WTC11 (cell line): Measurements from ENCODE around the gene IL24. TPM values are rescaled to one million over a fixed set of nuclear protein-coding genes. Genes with fewer than 3 reads are reported as not detected.

Source experiments
- ATAC-seq: fragments of 200-7000 bp; cut with Tn5 transposase; 2 replicates; pipeline ENCODE4 v1.10.0; 2021; ENCODE audit warnings: mild to moderate bottlenecking, moderate library complexity
- CTCF ChIA-PET: fragments of 300-600 bp; sonication (Branson Sonifier 250); formaldehyde crosslinking; loops from one replicate; lab custom pipeline; 2021; ENCODE audit warnings: antibody characterized with exemption; lab: Charles Lee
- POLR2A ChIA-PET: fragments of 350-600 bp; sonication (Branson Sonifier 250); formaldehyde crosslinking; loops from one replicate; lab custom pipeline; 2021; ENCODE audit warnings: antibody characterized with exemption; lab: Charles Lee
- DNase-seq: peaks from one replicate; pipeline ENCODE4 v3.0.0; 2021; ENCODE audit warnings: low spot score
- H3K27ac Mint-ChIP-seq: 2 replicates; pipeline ENCODE4 v1.8.0; 2021; ENCODE audit warnings: mixed read lengths
- H3K27me3 Mint-ChIP-seq: 2 replicates; pipeline ENCODE4 v1.8.0; 2021; ENCODE audit warnings: low read depth, mild to moderate bottlenecking, moderate library complexity, mixed read lengths
- H3K36me3 Mint-ChIP-seq: 2 replicates; pipeline ENCODE4 v1.8.0; 2021; ENCODE audit warnings: mixed read lengths
- H3K4me1 Mint-ChIP-seq: 2 replicates; pipeline ENCODE4 v1.8.0; 2022; ENCODE audit warnings: mixed read lengths
- H3K4me3 Mint-ChIP-seq: 2 replicates; pipeline ENCODE4 v1.8.0; 2021; ENCODE audit warnings: mild to moderate bottlenecking, moderate library complexity, mixed read lengths
- H3K9me3 Mint-ChIP-seq: 2 replicates; pipeline ENCODE4 v1.8.0; 2021; ENCODE audit warnings: mixed read lengths
- ATF1 ChIP-seq: sonication (generic); formaldehyde crosslinking; IDR thresholded peaks from 2 replicates; pipeline ENCODE4 v1.8.1; 2023; ENCODE audit warnings: mild to moderate bottlenecking, moderate library complexity, missing genetic modification reagents
- CREB1 ChIP-seq: sonication (generic); formaldehyde crosslinking; IDR thresholded peaks from 2 replicates; pipeline ENCODE4 v1.8.0; 2023; ENCODE audit warnings: mild to moderate bottlenecking, missing genetic modification reagents
- ESRRA ChIP-seq: sonication (generic); formaldehyde crosslinking; IDR thresholded peaks from 2 replicates; pipeline ENCODE4 v1.8.1; 2022; ENCODE audit warnings: mild to moderate bottlenecking, missing genetic modification reagents, borderline replicate concordance
- FOXP1 ChIP-seq: sonication (generic); formaldehyde crosslinking; IDR thresholded peaks from 2 replicates; pipeline ENCODE4 v1.8.0; 2022; ENCODE audit warnings: missing genetic modification reagents, mild to moderate bottlenecking, moderate library complexity, borderline replicate concordance
- GRHL2 ChIP-seq: fragments of 250-450 bp; sonication (Bioruptor Pico); IDR thresholded peaks from 2 replicates; pipeline ENCODE4 v1.8.0; 2022; ENCODE audit warnings: mild to moderate bottlenecking, moderate library complexity; ENCODE audit not compliant: insufficient replicate concordance, severe bottlenecking
- GTF2I ChIP-seq: fragments of 250-450 bp; sonication (Bioruptor Pico); conservative IDR thresholded peaks from 2 replicates; pipeline ENCODE4 v1.4.0; 2021; ENCODE audit warnings: mild to moderate bottlenecking
- HMGA2 ChIP-seq: fragments of 250-450 bp; sonication (Bioruptor Pico); IDR thresholded peaks from 2 replicates; pipeline ENCODE4 v1.4.0; 2021; ENCODE audit warnings: mild to moderate bottlenecking, moderate library complexity
- JAZF1 ChIP-seq: fragments of 250-450 bp; sonication (Bioruptor Pico); IDR thresholded peaks from 2 replicates; pipeline ENCODE4 v1.9.0; 2021; ENCODE audit warnings: moderate library complexity, mild to moderate bottlenecking, inconsistent platforms
- MXD4 ChIP-seq: fragments of 250-450 bp; sonication (Bioruptor Pico); IDR thresholded peaks from 2 replicates; pipeline ENCODE4 v1.8.0; 2021; ENCODE audit warnings: mild to moderate bottlenecking, moderate library complexity, borderline replicate concordance
- OVOL2 ChIP-seq: fragments of 250-450 bp; sonication (Bioruptor Pico); IDR thresholded peaks from 2 replicates; pipeline ENCODE4 v1.9.0; 2021; ENCODE audit warnings: mild to moderate bottlenecking, borderline replicate concordance
- RELA ChIP-seq: sonication (generic); formaldehyde crosslinking; IDR thresholded peaks from 2 replicates; pipeline ENCODE4 v1.8.1; 2022; ENCODE audit warnings: missing genetic modification reagents, mild to moderate bottlenecking, borderline replicate concordance
- TEAD4 ChIP-seq: sonication (generic); formaldehyde crosslinking; IDR thresholded peaks from 2 replicates; pipeline ENCODE4 v1.8.0; 2022; ENCODE audit warnings: mild to moderate bottlenecking, missing genetic modification reagents
- TP53 ChIP-seq: sonication (generic); formaldehyde crosslinking; IDR thresholded peaks from 2 replicates; pipeline ENCODE4 v1.8.1; 2023; ENCODE audit warnings: mild to moderate bottlenecking, missing genetic modification reagents
- ZMAT4 ChIP-seq: fragments of 250-450 bp; sonication (Bioruptor Pico); IDR thresholded peaks from 2 replicates; pipeline ENCODE4 v1.9.0; 2021; ENCODE audit warnings: mild to moderate bottlenecking
- ZNF219 ChIP-seq: sonication (generic); formaldehyde crosslinking; IDR thresholded peaks from 2 replicates; pipeline ENCODE4 v1.8.0; 2023; ENCODE audit warnings: missing genetic modification reagents, mild to moderate bottlenecking, borderline replicate concordance
- total RNA-seq: library from RNA; stranded (reverse); gene quantifications from 3 replicates; pipeline ENCODE4 v1.2.3, GENCODE V29; 2021
- TF ChIP-seq, protein P1 (sequence below): sonication (generic); formaldehyde crosslinking; IDR thresholded peaks from 2 replicates; pipeline ENCODE4 v1.8.0; 2022; ENCODE audit warnings: missing genetic modification reagents
- TF ChIP-seq, protein P2 (sequence below): fragments of 250-450 bp; sonication (Bioruptor Pico); IDR thresholded peaks from 2 replicates; pipeline ENCODE4 v1.9.0; 2021; ENCODE audit warnings: moderate library complexity, mild to moderate bottlenecking, inconsistent platforms, borderline replicate concordance
- TF ChIP-seq, protein P3 (sequence below): sonication (generic); formaldehyde crosslinking; IDR thresholded peaks from 2 replicates; pipeline ENCODE4 v1.8.1; 2023; ENCODE audit warnings: mild to moderate bottlenecking, missing genetic modification reagents, borderline replicate concordance
- TF ChIP-seq, protein P4 (sequence below): fragments of 200-600 bp; IDR thresholded peaks from 2 replicates; pipeline ENCODE4 v1.8.0; 2022; ENCODE audit warnings: antibody characterized with exemption
- TF ChIP-seq, protein P5 (sequence below): sonication (generic); formaldehyde crosslinking; IDR thresholded peaks from 2 replicates; pipeline ENCODE4 v1.8.0; 2023; ENCODE audit warnings: missing genetic modification reagents, mild to moderate bottlenecking, borderline replicate concordance

The IL24 gene
- total RNA-seq, 1 experiment from 2014 or later, result not detected

GRCh38 chr1:206895837-206896242, 1.4 kb upstream of the IL24 start:
- Mint-ChIP-seq H3K27me3 (no peaks in the 10 kb centered on the region), H3K4me3 (no peak overlapping the region), H3K9me3 (no peaks in the 10 kb centered on the region), H3K36me3 (no peaks in the 10 kb centered on the region), H3K27ac (no peak overlapping the region), H3K4me1 (peaks cover 10% of the 10 kb centered on the region)
- no peak for DNase-seq
- ChIA-PET POLR2A (no interaction called here), CTCF (interaction anchor here (0.9 to 2.6 kb wide), 4 partner anchors 11 to 36 kb away, joined by 3 to 11 read pairs (median 5); no protein-coding TSS in a partner anchor)
- ATAC-seq, result no peak
- TF ChIP-seq GTF2I (CRISPR knock-in tag), result no peak
- TF ChIP-seq OVOL2 (CRISPR knock-in tag), result no peak
- no peak for TF ChIP-seq TP53
- no peak for TF ChIP-seq ZMAT4 (CRISPR knock-in tag)
- TF ChIP-seq ATF1 (CRISPR knock-in tag), result no peak
- TF ChIP-seq JAZF1 (CRISPR knock-in tag), result no peak
- no peak for TF ChIP-seq CREB1 (CRISPR knock-in tag)
- TF ChIP-seq, protein P1, sequence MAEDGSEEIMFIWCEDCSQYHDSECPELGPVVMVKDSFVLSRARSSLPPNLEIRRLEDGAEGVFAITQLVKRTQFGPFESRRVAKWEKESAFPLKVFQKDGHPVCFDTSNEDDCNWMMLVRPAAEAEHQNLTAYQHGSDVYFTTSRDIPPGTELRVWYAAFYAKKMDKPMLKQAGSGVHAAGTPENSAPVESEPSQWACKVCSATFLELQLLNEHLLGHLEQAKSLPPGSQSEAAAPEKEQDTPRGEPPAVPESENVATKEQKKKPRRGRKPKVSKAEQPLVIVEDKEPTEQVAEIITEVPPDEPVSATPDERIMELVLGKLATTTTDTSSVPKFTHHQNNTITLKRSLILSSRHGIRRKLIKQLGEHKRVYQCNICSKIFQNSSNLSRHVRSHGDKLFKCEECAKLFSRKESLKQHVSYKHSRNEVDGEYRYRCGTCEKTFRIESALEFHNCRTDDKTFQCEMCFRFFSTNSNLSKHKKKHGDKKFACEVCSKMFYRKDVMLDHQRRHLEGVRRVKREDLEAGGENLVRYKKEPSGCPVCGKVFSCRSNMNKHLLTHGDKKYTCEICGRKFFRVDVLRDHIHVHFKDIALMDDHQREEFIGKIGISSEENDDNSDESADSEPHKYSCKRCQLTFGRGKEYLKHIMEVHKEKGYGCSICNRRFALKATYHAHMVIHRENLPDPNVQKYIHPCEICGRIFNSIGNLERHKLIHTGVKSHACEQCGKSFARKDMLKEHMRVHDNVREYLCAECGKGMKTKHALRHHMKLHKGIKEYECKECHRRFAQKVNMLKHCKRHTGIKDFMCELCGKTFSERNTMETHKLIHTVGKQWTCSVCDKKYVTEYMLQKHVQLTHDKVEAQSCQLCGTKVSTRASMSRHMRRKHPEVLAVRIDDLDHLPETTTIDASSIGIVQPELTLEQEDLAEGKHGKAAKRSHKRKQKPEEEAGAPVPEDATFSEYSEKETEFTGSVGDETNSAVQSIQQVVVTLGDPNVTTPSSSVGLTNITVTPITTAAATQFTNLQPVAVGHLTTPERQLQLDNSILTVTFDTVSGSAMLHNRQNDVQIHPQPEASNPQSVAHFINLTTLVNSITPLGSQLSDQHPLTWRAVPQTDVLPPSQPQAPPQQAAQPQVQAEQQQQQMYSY (CRISPR knock-in tag), result no peak
- TF ChIP-seq ESRRA (CRISPR knock-in tag), result no peak
- TF ChIP-seq TEAD4 (CRISPR knock-in tag), result no peak

DNA sequence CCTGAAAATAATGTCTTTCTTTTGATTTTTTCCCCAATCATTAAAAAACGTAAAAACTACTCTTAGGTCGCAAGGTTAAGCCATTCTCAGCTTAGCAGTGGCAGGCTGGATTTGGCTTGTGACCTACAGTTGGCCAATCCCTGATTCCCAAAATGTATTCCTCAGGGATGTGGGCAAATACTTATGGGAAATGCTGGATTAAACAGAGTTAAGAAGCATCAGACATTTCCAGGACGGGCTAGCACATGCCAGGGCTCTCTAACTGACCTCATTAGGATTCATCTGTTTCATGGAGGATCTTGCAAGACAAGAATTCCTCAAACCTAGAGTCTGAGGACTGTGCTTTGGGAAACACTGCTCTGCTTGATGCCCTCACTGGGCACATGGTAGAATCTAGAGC, 982 bp upstream of the IL24 start:
- POLR2A ChIA-PET, result interaction anchor here (0.5 kb wide), 1 partner anchor 42 kb away, joined by 4 read pairs; no protein-coding TSS in a partner anchor
- ATAC-seq, result no peak
- Mint-ChIP-seq H3K27me3 (no peaks in the 10 kb centered on the region), H3K4me1 (peaks cover 6% of the 10 kb centered on the region), H3K4me3 (no peak overlapping the region), H3K36me3 (no peaks in the 10 kb centered on the region), H3K27ac (no peak overlapping the region), H3K9me3 (no peaks in the 10 kb centered on the region)
- CTCF ChIA-PET, result interaction anchor here (1.7 to 2.6 kb wide), 3 partner anchors 11 to 35 kb away, joined by 4 to 11 read pairs (median 6); no protein-coding TSS in a partner anchor
- no peak for DNase-seq
- no peak for TF ChIP-seq RELA (CRISPR knock-in tag)
- TF ChIP-seq, protein P2, sequence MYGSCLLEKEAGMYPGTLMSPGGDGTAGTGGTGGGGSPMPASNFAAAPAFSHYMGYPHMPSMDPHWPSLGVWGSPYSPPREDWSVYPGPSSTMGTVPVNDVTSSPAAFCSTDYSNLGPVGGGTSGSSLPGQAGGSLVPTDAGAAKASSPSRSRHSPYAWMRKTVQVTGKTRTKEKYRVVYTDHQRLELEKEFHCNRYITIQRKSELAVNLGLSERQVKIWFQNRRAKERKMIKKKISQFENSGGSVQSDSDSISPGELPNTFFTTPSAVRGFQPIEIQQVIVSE (CRISPR knock-in tag), result no peak
- TF ChIP-seq OVOL2 (CRISPR knock-in tag), result no peak
- TF ChIP-seq TEAD4 (CRISPR knock-in tag), result no peak
- TF ChIP-seq, protein P3, sequence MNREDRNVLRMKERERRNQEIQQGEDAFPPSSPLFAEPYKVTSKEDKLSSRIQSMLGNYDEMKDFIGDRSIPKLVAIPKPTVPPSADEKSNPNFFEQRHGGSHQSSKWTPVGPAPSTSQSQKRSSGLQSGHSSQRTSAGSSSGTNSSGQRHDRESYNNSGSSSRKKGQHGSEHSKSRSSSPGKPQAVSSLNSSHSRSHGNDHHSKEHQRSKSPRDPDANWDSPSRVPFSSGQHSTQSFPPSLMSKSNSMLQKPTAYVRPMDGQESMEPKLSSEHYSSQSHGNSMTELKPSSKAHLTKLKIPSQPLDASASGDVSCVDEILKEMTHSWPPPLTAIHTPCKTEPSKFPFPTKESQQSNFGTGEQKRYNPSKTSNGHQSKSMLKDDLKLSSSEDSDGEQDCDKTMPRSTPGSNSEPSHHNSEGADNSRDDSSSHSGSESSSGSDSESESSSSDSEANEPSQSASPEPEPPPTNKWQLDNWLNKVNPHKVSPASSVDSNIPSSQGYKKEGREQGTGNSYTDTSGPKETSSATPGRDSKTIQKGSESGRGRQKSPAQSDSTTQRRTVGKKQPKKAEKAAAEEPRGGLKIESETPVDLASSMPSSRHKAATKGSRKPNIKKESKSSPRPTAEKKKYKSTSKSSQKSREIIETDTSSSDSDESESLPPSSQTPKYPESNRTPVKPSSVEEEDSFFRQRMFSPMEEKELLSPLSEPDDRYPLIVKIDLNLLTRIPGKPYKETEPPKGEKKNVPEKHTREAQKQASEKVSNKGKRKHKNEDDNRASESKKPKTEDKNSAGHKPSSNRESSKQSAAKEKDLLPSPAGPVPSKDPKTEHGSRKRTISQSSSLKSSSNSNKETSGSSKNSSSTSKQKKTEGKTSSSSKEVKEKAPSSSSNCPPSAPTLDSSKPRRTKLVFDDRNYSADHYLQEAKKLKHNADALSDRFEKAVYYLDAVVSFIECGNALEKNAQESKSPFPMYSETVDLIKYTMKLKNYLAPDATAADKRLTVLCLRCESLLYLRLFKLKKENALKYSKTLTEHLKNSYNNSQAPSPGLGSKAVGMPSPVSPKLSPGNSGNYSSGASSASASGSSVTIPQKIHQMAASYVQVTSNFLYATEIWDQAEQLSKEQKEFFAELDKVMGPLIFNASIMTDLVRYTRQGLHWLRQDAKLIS (CRISPR knock-in tag), result no peak
- no peak for TF ChIP-seq ZNF219 (CRISPR knock-in tag)
- TF ChIP-seq GRHL2 (CRISPR knock-in tag), result no peak
- TF ChIP-seq, protein P4, sequence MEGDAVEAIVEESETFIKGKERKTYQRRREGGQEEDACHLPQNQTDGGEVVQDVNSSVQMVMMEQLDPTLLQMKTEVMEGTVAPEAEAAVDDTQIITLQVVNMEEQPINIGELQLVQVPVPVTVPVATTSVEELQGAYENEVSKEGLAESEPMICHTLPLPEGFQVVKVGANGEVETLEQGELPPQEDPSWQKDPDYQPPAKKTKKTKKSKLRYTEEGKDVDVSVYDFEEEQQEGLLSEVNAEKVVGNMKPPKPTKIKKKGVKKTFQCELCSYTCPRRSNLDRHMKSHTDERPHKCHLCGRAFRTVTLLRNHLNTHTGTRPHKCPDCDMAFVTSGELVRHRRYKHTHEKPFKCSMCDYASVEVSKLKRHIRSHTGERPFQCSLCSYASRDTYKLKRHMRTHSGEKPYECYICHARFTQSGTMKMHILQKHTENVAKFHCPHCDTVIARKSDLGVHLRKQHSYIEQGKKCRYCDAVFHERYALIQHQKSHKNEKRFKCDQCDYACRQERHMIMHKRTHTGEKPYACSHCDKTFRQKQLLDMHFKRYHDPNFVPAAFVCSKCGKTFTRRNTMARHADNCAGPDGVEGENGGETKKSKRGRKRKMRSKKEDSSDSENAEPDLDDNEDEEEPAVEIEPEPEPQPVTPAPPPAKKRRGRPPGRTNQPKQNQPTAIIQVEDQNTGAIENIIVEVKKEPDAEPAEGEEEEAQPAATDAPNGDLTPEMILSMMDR, result no peak
- no peak for TF ChIP-seq MXD4 (CRISPR knock-in tag)
- TF ChIP-seq HMGA2 (CRISPR knock-in tag), result no peak
- TF ChIP-seq, protein P5, sequence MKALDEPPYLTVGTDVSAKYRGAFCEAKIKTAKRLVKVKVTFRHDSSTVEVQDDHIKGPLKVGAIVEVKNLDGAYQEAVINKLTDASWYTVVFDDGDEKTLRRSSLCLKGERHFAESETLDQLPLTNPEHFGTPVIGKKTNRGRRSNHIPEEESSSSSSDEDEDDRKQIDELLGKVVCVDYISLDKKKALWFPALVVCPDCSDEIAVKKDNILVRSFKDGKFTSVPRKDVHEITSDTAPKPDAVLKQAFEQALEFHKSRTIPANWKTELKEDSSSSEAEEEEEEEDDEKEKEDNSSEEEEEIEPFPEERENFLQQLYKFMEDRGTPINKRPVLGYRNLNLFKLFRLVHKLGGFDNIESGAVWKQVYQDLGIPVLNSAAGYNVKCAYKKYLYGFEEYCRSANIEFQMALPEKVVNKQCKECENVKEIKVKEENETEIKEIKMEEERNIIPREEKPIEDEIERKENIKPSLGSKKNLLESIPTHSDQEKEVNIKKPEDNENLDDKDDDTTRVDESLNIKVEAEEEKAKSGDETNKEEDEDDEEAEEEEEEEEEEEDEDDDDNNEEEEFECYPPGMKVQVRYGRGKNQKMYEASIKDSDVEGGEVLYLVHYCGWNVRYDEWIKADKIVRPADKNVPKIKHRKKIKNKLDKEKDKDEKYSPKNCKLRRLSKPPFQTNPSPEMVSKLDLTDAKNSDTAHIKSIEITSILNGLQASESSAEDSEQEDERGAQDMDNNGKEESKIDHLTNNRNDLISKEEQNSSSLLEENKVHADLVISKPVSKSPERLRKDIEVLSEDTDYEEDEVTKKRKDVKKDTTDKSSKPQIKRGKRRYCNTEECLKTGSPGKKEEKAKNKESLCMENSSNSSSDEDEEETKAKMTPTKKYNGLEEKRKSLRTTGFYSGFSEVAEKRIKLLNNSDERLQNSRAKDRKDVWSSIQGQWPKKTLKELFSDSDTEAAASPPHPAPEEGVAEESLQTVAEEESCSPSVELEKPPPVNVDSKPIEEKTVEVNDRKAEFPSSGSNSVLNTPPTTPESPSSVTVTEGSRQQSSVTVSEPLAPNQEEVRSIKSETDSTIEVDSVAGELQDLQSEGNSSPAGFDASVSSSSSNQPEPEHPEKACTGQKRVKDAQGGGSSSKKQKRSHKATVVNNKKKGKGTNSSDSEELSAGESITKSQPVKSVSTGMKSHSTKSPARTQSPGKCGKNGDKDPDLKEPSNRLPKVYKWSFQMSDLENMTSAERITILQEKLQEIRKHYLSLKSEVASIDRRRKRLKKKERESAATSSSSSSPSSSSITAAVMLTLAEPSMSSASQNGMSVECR, result no peak
- no peak for TF ChIP-seq FOXP1 (CRISPR knock-in tag)
